Testis (tissue), 2 donors: ENCODE measurements around the gene TRAP1.

Source experiments
- POLR2A ChIP-seq: fragments of 450-650 bp; IDR thresholded peaks from one replicate; pipeline ENCODE4 v1.6.1; 2017; ENCODE audit warnings: antibody characterized with exemption, mild to moderate bottlenecking, moderate library complexity
- TF ChIP-seq, protein P1 (sequence below), 3 experiments: fragments of 450-650 bp in 2 of 3; fragments of 200-600 bp in 1 of 3; sonication (generic) in 1 of 3; IDR thresholded peaks; one replicate each; pipeline ENCODE4 v1.5.1; 2016 to 2019; ENCODE audit warnings: antibody characterized with exemption in 3 of 3, mild to moderate bottlenecking in 2 of 3, moderate library complexity in 1 of 3

GRCh38 chr16:3734758-3735221 lies 17.5 kb upstream of the TRAP1 start:
- TF ChIP-seq, protein P1, sequence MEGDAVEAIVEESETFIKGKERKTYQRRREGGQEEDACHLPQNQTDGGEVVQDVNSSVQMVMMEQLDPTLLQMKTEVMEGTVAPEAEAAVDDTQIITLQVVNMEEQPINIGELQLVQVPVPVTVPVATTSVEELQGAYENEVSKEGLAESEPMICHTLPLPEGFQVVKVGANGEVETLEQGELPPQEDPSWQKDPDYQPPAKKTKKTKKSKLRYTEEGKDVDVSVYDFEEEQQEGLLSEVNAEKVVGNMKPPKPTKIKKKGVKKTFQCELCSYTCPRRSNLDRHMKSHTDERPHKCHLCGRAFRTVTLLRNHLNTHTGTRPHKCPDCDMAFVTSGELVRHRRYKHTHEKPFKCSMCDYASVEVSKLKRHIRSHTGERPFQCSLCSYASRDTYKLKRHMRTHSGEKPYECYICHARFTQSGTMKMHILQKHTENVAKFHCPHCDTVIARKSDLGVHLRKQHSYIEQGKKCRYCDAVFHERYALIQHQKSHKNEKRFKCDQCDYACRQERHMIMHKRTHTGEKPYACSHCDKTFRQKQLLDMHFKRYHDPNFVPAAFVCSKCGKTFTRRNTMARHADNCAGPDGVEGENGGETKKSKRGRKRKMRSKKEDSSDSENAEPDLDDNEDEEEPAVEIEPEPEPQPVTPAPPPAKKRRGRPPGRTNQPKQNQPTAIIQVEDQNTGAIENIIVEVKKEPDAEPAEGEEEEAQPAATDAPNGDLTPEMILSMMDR (IDR thresholded peaks at IDR 0.05), result no peak
- no peak for TF ChIP-seq POLR2A
